AG09309 (cell line): ENCODE data around the gene PAK4.

ENCODE experiments used
- DNase-seq: peaks from one replicate; pipeline ENCODE4 v3.0.0-alpha.2; 2010; ENCODE audit warnings: low read depth
- H3K4me3 ChIP-seq: 2 replicates; pipeline ENCODE4 v1.5.1; 2011; ENCODE audit warnings: mild to moderate bottlenecking, low read depth, low read length, moderate library complexity; ENCODE audit not compliant: control insufficient read depth
- TF ChIP-seq, protein P1 (sequence below): IDR thresholded peaks from 2 replicates; pipeline ENCODE4 v1.5.1; 2011; ENCODE audit warnings: mild to moderate bottlenecking, low read depth, low read length, inconsistent platforms; ENCODE audit not compliant: insufficient read depth, control insufficient read depth; ENCODE audit errors: missing control alignments

The PAK4 gene

DNA sequence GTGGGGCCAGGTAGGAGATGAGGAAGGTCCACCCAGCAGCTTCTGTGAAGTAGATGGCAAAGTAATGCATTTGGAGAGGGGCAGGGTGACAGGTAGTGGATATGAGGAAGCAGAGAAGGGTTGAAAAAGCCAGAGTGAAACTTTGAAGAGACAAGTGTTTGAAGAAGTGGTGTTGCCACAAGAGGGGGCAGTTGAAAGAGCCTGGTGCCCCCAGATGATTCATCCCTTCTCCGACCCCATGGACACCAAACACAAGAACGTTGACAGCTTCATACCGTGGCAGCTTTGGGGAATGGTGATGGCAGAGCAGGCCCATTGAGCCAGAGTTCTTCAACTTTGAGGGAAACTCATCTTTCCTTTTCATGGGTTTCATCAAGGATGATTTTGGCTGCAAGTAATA, 99.3 kb downstream of the PAK4 start:
- DNase-seq, result no peak
- no peak overlapping the region for H3K4me3 ChIP-seq
- TF ChIP-seq, protein P1, sequence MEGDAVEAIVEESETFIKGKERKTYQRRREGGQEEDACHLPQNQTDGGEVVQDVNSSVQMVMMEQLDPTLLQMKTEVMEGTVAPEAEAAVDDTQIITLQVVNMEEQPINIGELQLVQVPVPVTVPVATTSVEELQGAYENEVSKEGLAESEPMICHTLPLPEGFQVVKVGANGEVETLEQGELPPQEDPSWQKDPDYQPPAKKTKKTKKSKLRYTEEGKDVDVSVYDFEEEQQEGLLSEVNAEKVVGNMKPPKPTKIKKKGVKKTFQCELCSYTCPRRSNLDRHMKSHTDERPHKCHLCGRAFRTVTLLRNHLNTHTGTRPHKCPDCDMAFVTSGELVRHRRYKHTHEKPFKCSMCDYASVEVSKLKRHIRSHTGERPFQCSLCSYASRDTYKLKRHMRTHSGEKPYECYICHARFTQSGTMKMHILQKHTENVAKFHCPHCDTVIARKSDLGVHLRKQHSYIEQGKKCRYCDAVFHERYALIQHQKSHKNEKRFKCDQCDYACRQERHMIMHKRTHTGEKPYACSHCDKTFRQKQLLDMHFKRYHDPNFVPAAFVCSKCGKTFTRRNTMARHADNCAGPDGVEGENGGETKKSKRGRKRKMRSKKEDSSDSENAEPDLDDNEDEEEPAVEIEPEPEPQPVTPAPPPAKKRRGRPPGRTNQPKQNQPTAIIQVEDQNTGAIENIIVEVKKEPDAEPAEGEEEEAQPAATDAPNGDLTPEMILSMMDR, result no peak
